LNCAP (cell line): ENCODE results near the gene ACTN4.

ENCODE experiments used
- CTCF ChIP-seq: fragments of 450-650 bp; IDR thresholded peaks from 2 replicates; pipeline ENCODE4 v1.5.1; 2017; ENCODE audit warnings: mild to moderate bottlenecking

ACTN4 gene

GRCh38 chr19:38704488-38705026 is 57.1 kb downstream of the ACTN4 start:
- no peak for TF ChIP-seq CTCF

GRCh38 chr19:38705197-38706019 is 58.0 kb downstream of the ACTN4 start:
- TF ChIP-seq CTCF: no peak

GRCh38 chr19:38706792-38707511 is 59.5 kb downstream of the ACTN4 start:
- TF ChIP-seq CTCF: no peak

- no peak for TF ChIP-seq CTCF
Measured at GRCh38 chr19:38707512-38708114, 60.2 kb downstream of the ACTN4 start.

DNA sequence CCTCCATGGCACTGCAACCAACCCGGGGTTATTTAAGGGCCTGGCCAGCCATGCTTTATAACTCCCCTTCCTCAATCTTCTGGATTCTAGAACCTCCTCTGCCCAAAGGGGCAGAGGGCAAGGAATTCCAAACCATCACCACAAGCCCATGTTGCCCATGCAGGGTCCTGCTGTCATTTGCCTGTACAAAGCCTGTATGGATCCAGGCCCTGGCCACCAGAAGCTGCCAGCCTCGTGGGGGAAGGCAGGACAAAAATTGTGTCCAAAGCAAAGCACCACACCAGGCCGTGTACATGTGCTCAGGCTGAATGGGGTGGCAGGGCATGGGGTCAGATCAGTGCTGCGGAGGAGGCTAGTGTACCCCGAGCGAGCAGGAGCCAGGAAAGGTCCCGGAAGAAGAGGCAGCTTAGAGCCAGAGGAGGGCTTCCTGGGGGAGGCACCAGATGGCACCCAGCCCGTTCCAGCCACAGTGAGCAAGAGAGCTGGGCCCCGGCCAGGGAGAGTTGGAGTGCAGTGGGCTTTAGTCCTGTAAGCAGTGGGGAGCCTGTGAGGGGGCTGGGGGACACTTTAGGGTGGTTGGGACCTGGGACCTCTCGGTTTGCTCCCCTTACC is 61.1 kb downstream of the ACTN4 start:
- no peak for TF ChIP-seq CTCF

GRCh38 chr19:38709119-38709518 is 61.7 kb downstream of the ACTN4 start:
- no peak for TF ChIP-seq CTCF
